PC-9 (cell line): ENCODE measurements around the gene HMX3.

Experiments
- CTCF ChIP-seq: fragments of 200-600 bp; sonication (generic); conservative IDR thresholded peaks from 2 replicates; pipeline ENCODE4 v1.6.1; 2017; ENCODE audit warnings: mixed run types, antibody characterized with exemption, mild to moderate bottlenecking, moderate library complexity
- EZH2 ChIP-seq: fragments of 200-600 bp; sonication (generic); IDR thresholded peaks from 2 replicates; pipeline ENCODE4 v1.8.0; 2017; ENCODE audit warnings: antibody characterized with exemption, low read depth

DNA sequence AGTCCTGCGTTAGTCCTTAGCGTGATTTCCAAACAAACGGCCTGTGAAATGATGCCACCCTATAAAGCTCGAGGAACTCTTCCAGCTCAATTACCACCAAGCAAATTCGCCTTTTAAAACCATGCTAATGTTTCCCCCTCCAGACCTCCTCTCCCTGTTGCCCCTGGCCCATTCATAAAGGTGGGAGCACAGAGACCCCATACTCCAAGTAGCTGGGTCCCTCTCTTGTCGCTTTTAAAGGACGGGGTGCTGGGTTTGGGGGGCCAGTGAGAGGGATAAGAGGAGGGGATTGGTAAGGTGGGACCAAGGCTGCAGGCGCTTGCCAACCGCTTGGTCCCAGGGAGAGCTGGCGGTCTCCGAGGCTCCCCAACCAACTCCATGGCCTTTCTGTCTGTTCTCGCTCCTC is 13.4 kb downstream of the HMX3 start:
- TF ChIP-seq CTCF (no peak), EZH2 (no peak)
